SU-DHL-6 (cell line): ENCODE results near the gene RBM4.
"Not testable (repeated sequence)": the region's sequence is repeated elsewhere in the genome, so short reads cannot be mapped to it uniquely, and the experiment has no call there.

ENCODE experiments used
- H2AFZ ChIP-seq: fragments of 200-600 bp; sonication (generic); 2 replicates; pipeline ENCODE4 v1.6.1; 2014; ENCODE audit warnings: low read depth, mild to moderate bottlenecking, moderate library complexity, mixed read lengths, antibody characterized with exemption, low read length; ENCODE audit not compliant: severe bottlenecking
- H3F3A ChIP-seq: fragments of 200-600 bp; shearing (Covaris generic); 2 replicates; pipeline ENCODE4 v1.6.0; 2016; ENCODE audit warnings: antibody characterized with exemption, mild to moderate bottlenecking; ENCODE audit not compliant: insufficient read depth
- H3K27ac ChIP-seq: fragments of 200-600 bp; sonication (generic); 2 replicates; pipeline ENCODE4 v1.5.1; 2016; ENCODE audit warnings: low read depth, mild to moderate bottlenecking, low read length, moderate library complexity, mixed read lengths
- H3K27me3 ChIP-seq: fragments of 200-600 bp; sonication (generic), shearing (Covaris generic); 2 replicates; pipeline ENCODE4 v1.6.0; 2014; ENCODE audit warnings: mild to moderate bottlenecking, low read length
- H3K36me3 ChIP-seq: fragments of 200-600 bp; sonication (generic); 2 replicates; pipeline ENCODE4 v1.6.1; 2014; ENCODE audit warnings: mild to moderate bottlenecking, low read length, mixed read lengths
- H3K4me2 ChIP-seq: fragments of 300-600, 200-600 bp; shearing (Covaris generic), sonication (generic); 2 replicates; pipeline ENCODE4 v1.6.0; 2014; ENCODE audit warnings: low read length, low read depth, mild to moderate bottlenecking; ENCODE audit not compliant: poor library complexity, severe bottlenecking
- H3K4me3 ChIP-seq: fragments of 200-600 bp; sonication (generic); 2 replicates; pipeline ENCODE4 v1.5.1; 2014; ENCODE audit warnings: antibody characterized with exemption, low read length, mild to moderate bottlenecking, mixed read lengths; ENCODE audit not compliant: insufficient read depth, poor library complexity, severe bottlenecking
- H3K79me2 ChIP-seq: fragments of 200-600 bp; sonication (generic); 2 replicates; pipeline ENCODE4 v1.6.1; 2014; ENCODE audit warnings: mild to moderate bottlenecking, low read length, moderate library complexity; ENCODE audit not compliant: insufficient read depth
- H3K9ac ChIP-seq: fragments of 200-600 bp; sonication (generic); 2 replicates; pipeline ENCODE4 v1.7.0; 2014; ENCODE audit warnings: mild to moderate bottlenecking, low read length
- H3K9me2 ChIP-seq: fragments of 200-600 bp; sonication (generic); replicated peaks from 2 replicates; pipeline ENCODE4 v1.6.1; 2014; ENCODE audit warnings: low read length; ENCODE audit not compliant: insufficient read depth
- H3K9me3 ChIP-seq: fragments of 200-600 bp; sonication (generic); 2 replicates; pipeline ENCODE4 v1.6.1; 2014; ENCODE audit warnings: low read length, mixed read lengths; ENCODE audit not compliant: insufficient read depth
- H4K20me1 ChIP-seq: fragments of 200-600 bp; sonication (generic); 2 replicates; pipeline ENCODE4 v1.6.1; 2014; ENCODE audit warnings: low read depth, mild to moderate bottlenecking, antibody characterized with exemption, low read length, moderate library complexity, mixed read lengths
- EZH2phosphoT487 ChIP-seq: fragments of 200-600 bp; sonication (generic), shearing (Covaris generic); conservative IDR thresholded peaks from 2 replicates; pipeline ENCODE4 v1.6.1; 2018; ENCODE audit warnings: mild to moderate bottlenecking, antibody characterized with exemption, low read length, moderate library complexity, mixed read lengths
- TF ChIP-seq, protein P1 (sequence below): fragments of 200-600 bp; sonication (generic); IDR thresholded peaks from one replicate; pipeline ENCODE4 v1.5.1; 2017; ENCODE audit warnings: antibody characterized with exemption, mild to moderate bottlenecking, low read length, moderate library complexity; ENCODE audit not compliant: insufficient read depth, poor library complexity, severe bottlenecking

The RBM4 gene

DNA sequence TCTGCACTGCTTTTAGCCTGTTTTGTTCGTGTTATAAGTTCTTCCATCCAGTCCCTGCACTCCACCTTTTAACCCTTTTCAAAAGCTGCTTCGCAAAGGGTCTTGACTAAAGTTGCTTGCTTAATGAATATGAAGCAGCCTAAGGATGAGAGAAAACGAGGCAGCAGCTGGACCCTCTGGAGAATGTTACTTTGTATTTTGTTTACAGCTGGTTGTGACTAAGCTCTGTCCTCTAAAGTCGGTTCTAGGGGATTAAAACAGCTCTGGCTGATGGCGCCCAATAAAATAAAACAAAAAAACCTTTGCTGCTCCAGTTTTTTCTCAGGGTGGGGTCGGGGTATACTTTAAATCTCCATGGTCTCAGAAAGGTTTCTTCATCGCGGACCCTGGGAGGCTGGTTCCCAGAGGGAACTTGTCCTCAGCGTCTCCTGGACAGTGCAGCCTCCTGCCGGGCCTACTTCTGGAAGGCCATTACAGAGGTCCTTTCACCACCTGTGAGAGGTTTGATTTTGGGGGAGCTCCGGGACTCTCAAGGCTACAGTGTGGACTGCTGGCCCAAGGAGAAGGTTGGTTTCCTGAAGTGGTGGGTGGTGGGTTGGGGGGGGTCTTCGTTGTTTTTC, 836 bp upstream of the RBM4 start:
- H3K4me3 ChIP-seq = peak overlapping the region; percentile 34
- peak overlapping the region; percentile 18 for H2AFZ ChIP-seq
- peaks cover 29% of the 10 kb centered on the region for H4K20me1 ChIP-seq
- H3F3A ChIP-seq = peaks cover 39% of the 10 kb centered on the region
- H3K4me2 ChIP-seq = peak overlapping the region; percentile 62
- no peaks in the 10 kb centered on the region for H3K9me2 ChIP-seq
- H3K36me3 ChIP-seq = peaks cover 34% of the 10 kb centered on the region
- H3K27ac ChIP-seq = peak overlapping the region; percentile 57
- H3K9ac ChIP-seq = peak overlapping the region; percentile 92
- H3K79me2 ChIP-seq = peaks cover 83% of the 10 kb centered on the region
- H3K27me3 ChIP-seq = no peaks in the 10 kb centered on the region
- no peaks in the 10 kb centered on the region for H3K9me3 ChIP-seq
- no peak for TF ChIP-seq EZH2phosphoT487
- TF ChIP-seq, protein P1, sequence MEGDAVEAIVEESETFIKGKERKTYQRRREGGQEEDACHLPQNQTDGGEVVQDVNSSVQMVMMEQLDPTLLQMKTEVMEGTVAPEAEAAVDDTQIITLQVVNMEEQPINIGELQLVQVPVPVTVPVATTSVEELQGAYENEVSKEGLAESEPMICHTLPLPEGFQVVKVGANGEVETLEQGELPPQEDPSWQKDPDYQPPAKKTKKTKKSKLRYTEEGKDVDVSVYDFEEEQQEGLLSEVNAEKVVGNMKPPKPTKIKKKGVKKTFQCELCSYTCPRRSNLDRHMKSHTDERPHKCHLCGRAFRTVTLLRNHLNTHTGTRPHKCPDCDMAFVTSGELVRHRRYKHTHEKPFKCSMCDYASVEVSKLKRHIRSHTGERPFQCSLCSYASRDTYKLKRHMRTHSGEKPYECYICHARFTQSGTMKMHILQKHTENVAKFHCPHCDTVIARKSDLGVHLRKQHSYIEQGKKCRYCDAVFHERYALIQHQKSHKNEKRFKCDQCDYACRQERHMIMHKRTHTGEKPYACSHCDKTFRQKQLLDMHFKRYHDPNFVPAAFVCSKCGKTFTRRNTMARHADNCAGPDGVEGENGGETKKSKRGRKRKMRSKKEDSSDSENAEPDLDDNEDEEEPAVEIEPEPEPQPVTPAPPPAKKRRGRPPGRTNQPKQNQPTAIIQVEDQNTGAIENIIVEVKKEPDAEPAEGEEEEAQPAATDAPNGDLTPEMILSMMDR = no peak

GRCh38 chr11:66639066-66639813, 737 bp downstream of the RBM4 start:
- Histone ChIP-seq H3K4me2 (peak overlapping the region; percentile 95), H4K20me1 (peaks cover 44% of the 10 kb centered on the region), H2AFZ (no peak overlapping the region), H3K9me3 (no peaks in the 10 kb centered on the region), H3F3A (peaks cover 32% of the 10 kb centered on the region), H3K36me3 (peaks cover 46% of the 10 kb centered on the region), H3K27me3 (no peaks in the 10 kb centered on the region), H3K79me2 (peaks cover 83% of the 10 kb centered on the region), H3K27ac (peak overlapping the region; percentile 76), H3K9me2 (no peaks in the 10 kb centered on the region), H3K4me3 (peak overlapping the region; percentile 95), H3K9ac (peak overlapping the region; percentile 92)
- TF ChIP-seq, protein P1 = no peak
- no peak for TF ChIP-seq EZH2phosphoT487

DNA sequence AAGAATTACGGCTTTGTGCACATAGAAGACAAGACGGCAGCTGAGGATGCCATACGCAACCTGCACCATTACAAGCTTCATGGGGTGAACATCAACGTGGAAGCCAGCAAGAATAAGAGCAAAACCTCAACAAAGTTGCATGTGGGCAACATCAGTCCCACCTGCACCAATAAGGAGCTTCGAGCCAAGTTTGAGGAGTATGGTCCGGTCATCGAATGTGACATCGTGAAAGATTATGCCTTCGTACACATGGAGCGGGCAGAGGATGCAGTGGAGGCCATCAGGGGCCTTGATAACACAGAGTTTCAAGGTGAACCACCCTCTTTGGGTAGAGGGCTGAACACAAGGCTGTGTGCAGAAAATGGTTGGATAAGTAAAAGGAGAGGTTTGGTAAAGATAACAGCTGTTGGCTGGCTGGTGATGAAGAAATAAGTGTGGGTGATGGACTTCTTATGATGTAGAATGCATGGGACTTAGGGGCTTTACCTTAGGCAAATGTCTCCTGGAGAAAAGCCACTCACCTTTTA, 1.4 kb downstream of the RBM4 start:
- peaks cover 50% of the 10 kb centered on the region for H4K20me1 ChIP-seq
- peak overlapping the region; percentile 92 for H3K9ac ChIP-seq

GRCh38 chr11:66641834-66642233, 3.3 kb downstream of the RBM4 start:
- Histone ChIP-seq H3K27me3 (no peaks in the 10 kb centered on the region), H3K9ac (peak overlapping the region; percentile 92; the same call in 1 of the 2 replicates), H3K4me2 (peak overlapping the region; percentile 95), H3K79me2 (peaks cover 89% of the 10 kb centered on the region), H2AFZ (no peak overlapping the region), H3K9me3 (no peaks in the 10 kb centered on the region), H3K9me2 (no peaks in the 10 kb centered on the region), H4K20me1 (peaks cover 66% of the 10 kb centered on the region), H3F3A (peaks cover 21% of the 10 kb centered on the region), H3K27ac (no peak overlapping the region), H3K4me3 (peak overlapping the region; percentile 95), H3K36me3 (peaks cover 67% of the 10 kb centered on the region)
- TF ChIP-seq, protein P1 = no peak
- no peak for TF ChIP-seq EZH2phosphoT487

More for the DNA sequence above, 1.4 kb downstream of the RBM4 start:
- not testable (repeated sequence) for H3K27ac ChIP-seq, H2AFZ ChIP-seq, H3K9me3 ChIP-seq, H3K27me3 ChIP-seq, H3K9me2 ChIP-seq
- Histone ChIP-seq H3K79me2 (peaks cover 83% of the 10 kb centered on the region), H3K36me3 (peaks cover 48% of the 10 kb centered on the region), H3F3A (peaks cover 26% of the 10 kb centered on the region), H3K4me3 (peak overlapping the region; percentile 95), H3K4me2 (peak overlapping the region; percentile 95)
